ENCODE data around the gene WBP1L. TPM values are rescaled to one million over a fixed set of nuclear protein-coding genes. Genes with fewer than 3 reads are reported as not detected.

The WBP1L gene
- total and polyA plus RNA-seq, 12 donors = 14.3 to 33.3 (median 20.7) TPM

GRCh38 chr10:102713539-102713813, 30.3 kb upstream of the WBP1L start:
- WGBS, 2 donors = 0 to 1% methylated on average over 13 of the region's 13 CpGs
- peak overlapping the region; percentile 13 to 89 (median 83) for H3K27ac ChIP-seq
- H3K27me3 ChIP-seq = no peaks in the 10 kb centered on the region
- intact Hi-C loops (cut with DNase I) = loop anchor here in 6 of 10 donors (2.0 to 10.0 kb wide), 7 partner anchors 36 to 531 kb away; partner anchors contain the start of genes ACTR1A (in 2 of the 6), SUFU (in 2 of the 6), RPEL1 (in 1 of the 6) and TRIM8 (in 1 of the 6)
- H3K9me3 ChIP-seq = no peaks in the 10 kb centered on the region
- H3K4me3 ChIP-seq = peak overlapping the region; percentile 66 to 99 (median 92)
- ATAC-seq (peak; percentile 22 to 69 (median 46)), DNase-seq (no peak)
- peak in 2 of 9 donors; percentile 18 to 50 for TF ChIP-seq CTCF (IDR thresholded peaks at IDR 0.05)
- H3K36me3 ChIP-seq = no peaks in the 10 kb centered on the region
- H3K4me1 ChIP-seq = peaks cover 9 to 50% (median 30%) of the 10 kb centered on the region in 9 donors

DNA sequence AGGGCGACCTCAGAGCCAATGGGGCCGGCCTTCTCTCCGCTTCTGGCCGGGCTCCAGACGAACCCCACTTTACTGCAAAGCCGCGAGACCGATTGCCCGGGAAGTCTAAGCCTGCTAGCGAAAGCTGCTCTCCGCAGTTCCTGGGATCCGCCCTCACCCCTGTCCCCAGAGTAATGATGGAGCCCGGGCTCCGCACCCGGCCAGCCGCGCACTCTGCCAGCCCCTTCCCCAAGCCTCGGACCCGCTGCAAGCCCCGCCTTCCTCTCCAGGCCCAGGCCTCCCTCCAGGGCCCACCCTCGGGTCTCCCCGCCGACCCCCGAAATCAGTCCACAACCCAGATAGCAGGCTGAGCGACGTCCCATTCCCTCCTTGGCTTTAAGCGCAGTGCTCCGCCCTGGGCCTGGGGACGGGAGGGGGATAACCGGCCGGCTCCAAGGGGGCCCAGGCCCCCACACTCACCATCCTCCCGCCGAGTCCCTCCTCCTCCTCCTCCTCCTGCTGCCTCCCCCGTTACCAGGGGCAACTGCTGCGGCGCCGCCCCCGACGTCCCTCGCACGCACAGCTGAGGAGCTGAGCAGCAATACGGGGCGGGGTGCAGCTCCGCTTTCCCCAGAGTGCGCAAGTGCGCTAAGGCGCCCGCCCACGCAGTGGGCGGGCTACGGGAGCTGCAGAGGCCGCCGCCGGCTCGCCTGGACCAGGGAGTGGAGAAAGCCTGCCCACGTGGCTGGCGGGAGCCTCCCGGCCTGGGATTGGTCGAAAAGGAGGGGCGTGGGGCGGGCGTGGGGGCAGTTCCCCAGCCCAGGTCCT, 29.7 kb upstream of the WBP1L start, which contains the start of gene ARL3:
Gene ARL3, minus strand, starts transcription at position 584 of the 807 bp plus-strand sequence. Its CDS starts 122 bp downstream, at position 462.
- peak; percentile 96 to 98 for DNase-seq
- H3K9me3 ChIP-seq = no peaks in the 10 kb centered on the region
- H3K4me3 ChIP-seq = peak within 1 kb of the TSS; percentile 66 to 99 (median 92)
- no peaks in the 10 kb centered on the region for H3K36me3 ChIP-seq
- ATAC-seq = peak; percentile 98 to 99 (median 99)
- peak in 7 of 9 donors; percentile 2 to 49 (median 45) for TF ChIP-seq CTCF (IDR thresholded peaks at IDR 0.05)
- H3K4me1 ChIP-seq = peaks cover 11 to 55% (median 33%) of the 10 kb centered on the region in 9 donors
- WGBS, 2 donors = 0 to 1% methylated on average over 62 of the region's 62 CpGs
- no peaks in the 10 kb centered on the region for H3K27me3 ChIP-seq
- H3K27ac ChIP-seq = peak within 1 kb of the TSS; percentile 13 to 89 (median 83)
- intact Hi-C loops (cut with DNase I) = loop anchor here in 6 of 10 donors (2.0 to 10.0 kb wide), 7 partner anchors 37 to 531 kb away; partner anchors contain the start of genes ACTR1A (in 2 of the 6), SUFU (in 2 of the 6), RPEL1 (in 1 of the 6) and TRIM8 (in 1 of the 6)

GRCh38 chr10:102714621-102715455, 28.9 kb upstream of the WBP1L start, which contains the start of gene SFXN2:
SFXN2 (plus strand) TSS chr10:102714636; CDS start chr10:102726637, 12,001 bp downstream.
- H3K4me1 ChIP-seq = peaks cover 11 to 56% (median 33%) of the 10 kb centered on the region in 9 donors
- H3K36me3 ChIP-seq = no peaks in the 10 kb centered on the region
- ATAC-seq (peak in 4 of 8 donors; percentile 1 to 13 (median 8)), DNase-seq (peak in 1 of 2 donors; percentile 38)
- intact Hi-C loops (cut with DNase I) = loop anchor here in 6 of 10 donors (5.0 to 10.0 kb wide), 6 partner anchors 38 to 530 kb away; partner anchors contain the start of genes ACTR1A (in 2 of the 6), SUFU (in 2 of the 6), RPEL1 (in 1 of the 6) and TRIM8 (in 1 of the 6)
- H3K9me3 ChIP-seq = no peaks in the 10 kb centered on the region
- no peaks in the 10 kb centered on the region for H3K27me3 ChIP-seq
- peak within 1 kb of the TSS; percentile 13 to 89 (median 83) for H3K27ac ChIP-seq
- peak within 1 kb of the TSS; percentile 66 to 99 (median 92) for H3K4me3 ChIP-seq
- WGBS, 2 donors = 6 to 7% methylated on average over 46 of the region's 46 CpGs
- no peak for TF ChIP-seq CTCF (IDR thresholded peaks at IDR 0.05)

Data from heart right ventricle (tissue), 16 donors.